Pancreas (tissue), 10 donors: ENCODE measurements around the gene XYLT2. TPM values are rescaled to one million over a fixed set of nuclear protein-coding genes. Genes with fewer than 3 reads are reported as not detected.

Experiments
- ATAC-seq, 4 donors: fragments of 200-7000 bp; cut with Tn5 transposase; one replicate each; pipeline versions ENCODE4 v1.8.0 to v1.9.1; 2020; ENCODE audit warnings: mild to moderate bottlenecking in 4 of 4, moderate library complexity in 4 of 4
- DNase-seq, 6 donors: peaks; one replicate each; pipeline ENCODE4 v3.0.0-alpha.2; 2020
- FAIRE-seq: peaks from 2 replicates; lab custom pipeline; 2012; peaks lifted over from hg19 to GRCh38; lab: Jason Lieb, UNC
- H3K27ac ChIP-seq, 4 donors: fragments of 200-600 bp; sonication (generic); 1 replicate in 3 of 4; 2 replicates in 1 of 4; pipeline versions ENCODE4 v1.5.0 to v1.8.0; 2020
- H3K27me3 ChIP-seq, 4 donors: fragments of 200-600 bp; one replicate each; pipeline ENCODE4 v1.8.0; 2021
- H3K36me3 ChIP-seq, 3 donors: fragments of 200-600 bp; sonication (generic) in 1 of 3; one replicate each; pipeline versions ENCODE4 v1.5.0 to v1.8.0; 2020 to 2021
- H3K4me1 ChIP-seq, 3 donors: fragments of 200-600 bp; one replicate each; pipeline ENCODE4 v1.8.0; 2021
- H3K4me3 ChIP-seq, 4 donors: fragments of 200-600 bp; sonication (generic) in 2 of 4; one replicate each; pipeline versions ENCODE4 v1.5.0 to v1.8.0; 2020 to 2021
- H3K9me3 ChIP-seq, 4 donors: fragments of 200-600 bp; one replicate each; pipeline ENCODE4 v1.8.0; 2021
- CTCF ChIP-seq, 4 donors: fragments of 200-600 bp; sonication (generic) in 3 of 4; IDR thresholded peaks; one replicate each; pipeline versions ENCODE4 v1.5.0 to v1.8.0; 2021; ENCODE audit warnings: antibody characterized with exemption in 4 of 4
- WGBS, 2 donors: extraction: QIAGEN DNeasy Blood & Tissue Kit; methylation state at CpG; one replicate each; pipeline ENCODE4 v1.1.7; 2013; 5-methylcytosine and 5-hydroxymethylcytosine counted together
- intact Hi-C, 3 donors: fragments of 100-400 bp; cut with DNase I; formaldehyde crosslinking; loops; one replicate each; pipeline versions ENCODE4 v1.11.1 to v1.14.2; 2022
- polyA plus RNA-seq, 2 donors: library from polyadenylated mRNA; stranded (reverse); fragments of 200-250 nt; gene quantifications; one replicate each; pipeline ENCODE4 v1.2.3, GENCODE V29; 2013
- total RNA-seq, 6 donors: library from RNA; stranded (reverse); fragmentation: NEBNext Ultra II Directional in 4 of 6; extraction: Animal tissue kit (Norgen Biotek cat#: 25700) in 4 of 6; gene quantifications; one replicate each; pipeline versions ENCODE4 v1.2.1 to v1.2.4, GENCODE V29; 2021 to 2023
- donor health status: healthy with polysubstance abuse.
- donor health status: DM: no; HTN: no; CAD: no; lungs with moderate emphysema.
- donor health status: DM: no; HTN: no; CAD: no.
- donor health status: control.
- donor health status: control.
- donor health status: Bipolar disorder and iron deficiency.
- donor health status: DM: yes; HTN: yes; CAD: no.
- donor health status: DM: no; HTN: no; CAD: no.
- donor health status: DM: no; HTN: no; CAD: no.
- donor health status: DM: yes; HTN: yes; CAD: no.

The XYLT2 gene
- total and polyA plus RNA-seq, 8 donors: 9.8 to 15.5 (median 12.6) TPM

- H3K4me3 ChIP-seq: no peak overlapping the region
- no peak for FAIRE-seq
Measured at GRCh38 chr17:50373705-50374104, 27.8 kb downstream of the XYLT2 start.

GRCh38 chr17:50375858-50376538 lies 30.1 kb downstream of the XYLT2 start:
- Histone ChIP-seq H3K27me3 (no peaks in the 10 kb centered on the region), H3K36me3 (no peaks in the 10 kb centered on the region), H3K4me1 (peaks cover 0 to 11% (median 0%) of the 10 kb centered on the region in 3 donors), H3K4me3 (no peak overlapping the region), H3K27ac (no peak overlapping the region), H3K9me3 (no peaks in the 10 kb centered on the region)
- FAIRE-seq (no peak), ATAC-seq (no peak), DNase-seq (no peak)
- intact Hi-C loops: no loop called here
- TF ChIP-seq CTCF (IDR thresholded peaks at IDR 0.05): no peak
- 70 to 73% methylated on average over 5 of the region's 5 CpGs for WGBS, 2 donors

More at GRCh38 chr17:50373705-50374104, 27.8 kb downstream of the XYLT2 start:
- ATAC-seq: no peak
- Histone ChIP-seq H3K4me1 (peaks cover 0 to 11% (median 0%) of the 10 kb centered on the region in 3 donors), H3K36me3 (peaks cover 0 to 18% (median 13%) of the 10 kb centered on the region in 3 donors), H3K9me3 (no peaks in the 10 kb centered on the region), H3K27me3 (no peaks in the 10 kb centered on the region), H3K27ac (no peak overlapping the region)
- WGBS, 2 donors: 67 to 75% methylated on average over 2 of the region's 2 CpGs
- no peak for TF ChIP-seq CTCF (IDR thresholded peaks at IDR 0.05)
- intact Hi-C loops: no loop called here
- no peak for DNase-seq

- TF ChIP-seq CTCF (IDR thresholded peaks at IDR 0.05): no peak
- ATAC-seq (peak in 1 of 4 donors; percentile 12), DNase-seq (no peak), FAIRE-seq (no peak)
- Histone ChIP-seq H3K36me3 (peaks cover 0 to 33% (median 26%) of the 10 kb centered on the region in 3 donors), H3K27ac (no peak overlapping the region), H3K9me3 (no peaks in the 10 kb centered on the region), H3K27me3 (no peaks in the 10 kb centered on the region), H3K4me3 (no peak overlapping the region), H3K4me1 (no peaks in the 10 kb centered on the region)
- intact Hi-C loops: no loop called here
- WGBS, 2 donors: 82 to 86% methylated on average over 6 of the region's 6 CpGs
Measured at GRCh38 chr17:50379351-50380132, 33.6 kb downstream of the XYLT2 start.

- ATAC-seq (peak in 3 of 4 donors; percentile 29 to 39 (median 33)), FAIRE-seq (no peak), DNase-seq (peak in 1 of 6 donors; percentile 38)
- 84 to 85% methylated on average over 13 of the region's 13 CpGs for WGBS, 2 donors
- Histone ChIP-seq H3K36me3 (peaks cover 7 to 43% (median 35%) of the 10 kb centered on the region in 3 donors), H3K27ac (no peak overlapping the region), H3K9me3 (no peaks in the 10 kb centered on the region), H3K27me3 (no peaks in the 10 kb centered on the region), H3K4me3 (no peak overlapping the region), H3K4me1 (no peaks in the 10 kb centered on the region)
- no peak for TF ChIP-seq CTCF (IDR thresholded peaks at IDR 0.05)
- intact Hi-C loops: no loop called here
Measured at GRCh38 chr17:50380369-50381259, 34.7 kb downstream of the XYLT2 start.
